Measurements from ENCODE around the gene EN2.

The EN2 gene

DNA sequence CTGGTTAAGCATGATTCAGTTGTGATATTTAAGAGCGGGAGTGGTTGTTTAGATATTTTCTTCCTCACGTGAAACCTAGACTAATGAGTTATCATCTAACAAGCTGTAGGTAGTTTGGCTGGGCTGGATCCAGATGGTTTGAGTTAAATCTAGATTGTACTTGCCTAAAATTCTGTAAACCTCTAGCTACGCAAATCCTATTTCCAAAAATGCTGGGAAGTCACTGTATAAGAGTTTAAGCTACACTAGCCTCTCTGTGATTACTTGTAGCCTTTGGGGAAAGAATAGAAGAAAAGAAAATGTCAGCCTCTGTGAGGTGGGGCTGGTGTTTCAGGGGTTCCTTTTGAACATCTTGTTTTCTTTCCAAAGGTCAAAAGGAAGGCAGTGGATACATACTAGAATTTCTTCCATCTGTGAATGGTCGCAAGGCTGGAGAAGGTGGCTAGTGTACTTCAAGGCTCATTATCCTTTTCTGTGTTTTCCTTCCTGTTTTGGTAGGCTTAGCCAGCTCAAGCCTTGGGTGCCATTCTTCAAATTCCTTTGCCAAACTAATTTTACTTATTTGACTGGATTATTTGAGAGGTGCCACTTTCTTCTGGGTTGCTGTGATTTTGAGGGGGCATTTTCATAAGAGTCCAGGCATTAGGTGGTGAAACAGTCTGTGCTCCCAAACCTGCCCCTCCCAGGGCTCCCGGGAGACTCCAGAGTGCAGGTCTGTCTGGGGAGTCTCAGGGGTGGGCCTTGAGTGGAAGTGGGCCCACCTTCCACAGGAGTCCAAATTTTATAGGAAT lies 5.2 kb upstream of the EN2 start:
- no peak overlapping the region for H3K4me3 ChIP-seq (ENCODE audit: low read length)
- no peak for TF ChIP-seq CTCF (conservative IDR thresholded peaks at IDR 0.05; ENCODE audit: low read length)
- no peak for DNase-seq (ENCODE audit: low read depth)

DNA sequence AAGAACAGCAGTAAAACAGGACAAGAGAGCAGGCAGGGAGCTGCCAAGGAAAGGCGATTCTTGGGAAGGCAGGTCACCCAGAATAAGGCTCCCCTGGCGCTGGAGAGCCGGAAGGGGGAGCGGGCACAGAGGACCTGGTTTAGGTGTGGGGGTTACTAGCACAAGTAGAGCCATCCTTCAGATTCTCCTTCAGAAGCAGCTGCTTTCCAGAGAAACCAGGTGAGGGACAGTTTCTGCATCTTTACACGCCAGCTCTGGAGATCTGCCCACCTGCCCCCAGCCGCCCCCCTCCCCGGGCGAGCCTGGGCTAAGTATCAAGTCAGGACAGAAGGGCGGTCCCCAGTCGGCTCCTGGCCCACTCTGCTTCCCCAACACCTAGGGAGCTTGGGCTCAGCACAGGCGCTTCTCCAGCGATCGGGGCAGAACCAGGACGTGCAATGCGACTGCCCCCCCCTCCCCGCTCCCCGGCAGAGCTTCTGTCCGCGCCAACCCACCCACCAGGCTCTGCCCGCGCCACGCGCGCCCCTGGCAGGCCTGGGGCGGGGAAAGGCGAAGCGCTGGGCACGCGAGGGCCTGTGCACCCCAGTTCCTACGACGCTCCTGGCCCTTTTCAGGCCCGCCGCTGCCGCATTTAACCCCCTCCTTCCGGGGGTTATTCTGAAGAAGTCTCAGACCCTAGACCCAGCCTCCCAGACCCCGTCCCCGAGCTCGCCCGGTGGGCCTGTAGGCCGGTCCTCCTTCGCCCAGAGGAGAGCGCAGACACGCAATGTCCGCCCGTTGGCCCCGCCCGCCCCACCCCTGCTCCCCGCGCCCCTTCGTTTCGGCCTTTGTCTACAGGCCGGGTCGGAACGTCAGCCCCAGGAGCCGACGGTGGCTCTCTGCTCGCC lies 4.4 kb upstream of the EN2 start:
- DNase-seq (ENCODE audit: low read depth) = no peak
- no peak for TF ChIP-seq CTCF (conservative IDR thresholded peaks at IDR 0.05; ENCODE audit: low read length)
- H3K4me3 ChIP-seq (ENCODE audit: low read length) = no peak overlapping the region

DNA sequence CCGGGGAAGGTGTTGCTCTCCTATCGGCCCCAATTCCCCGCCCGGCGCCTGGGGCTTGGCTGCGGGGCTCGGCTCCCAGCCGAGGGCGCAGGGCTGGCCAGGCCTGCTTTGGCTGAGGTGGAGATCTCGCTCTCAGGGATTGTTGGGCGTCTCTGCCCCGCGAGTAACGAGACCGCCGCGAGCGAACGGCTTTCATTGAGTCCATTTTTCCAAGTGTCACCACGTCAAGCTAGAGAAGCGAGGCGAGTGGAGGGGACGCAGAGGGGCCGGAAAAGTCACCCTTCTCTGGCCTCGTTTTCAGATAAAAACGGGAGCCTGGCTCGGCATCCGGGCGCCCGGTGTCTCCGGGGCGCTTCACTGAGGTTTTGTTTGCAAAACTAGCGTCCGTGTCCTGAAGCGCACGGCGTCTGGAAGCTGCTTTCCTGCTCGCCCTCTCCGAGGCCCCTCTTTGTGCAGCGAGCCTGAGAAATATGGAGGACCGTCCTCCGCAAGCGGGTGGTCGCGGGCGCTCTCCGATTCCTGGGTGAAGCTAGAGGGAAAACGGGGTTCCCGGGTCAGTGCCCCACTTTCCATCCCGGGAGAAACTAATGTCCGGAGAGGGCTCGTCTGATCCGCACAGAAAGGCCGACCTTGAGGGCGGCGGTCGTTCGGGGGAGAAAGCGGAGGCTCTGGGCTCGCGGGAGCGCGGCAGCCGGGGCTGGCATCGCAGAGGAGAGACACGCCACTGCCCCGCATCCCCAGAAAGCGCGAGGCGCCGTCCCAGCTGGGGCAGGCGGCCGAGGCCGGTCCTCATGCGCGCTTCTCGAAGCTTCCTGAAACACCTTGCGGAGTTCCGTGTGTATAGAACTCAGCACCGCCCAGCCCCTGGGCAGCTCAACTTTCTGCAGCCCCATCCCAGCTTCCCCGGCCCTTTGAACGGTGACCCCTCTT lies 3.5 kb upstream of the EN2 start:
- TF ChIP-seq CTCF (conservative IDR thresholded peaks at IDR 0.05; ENCODE audit: low read length) = no peak
- H3K4me3 ChIP-seq (ENCODE audit: low read length) = no peak overlapping the region
- DNase-seq (ENCODE audit: low read depth) = no peak

DNA sequence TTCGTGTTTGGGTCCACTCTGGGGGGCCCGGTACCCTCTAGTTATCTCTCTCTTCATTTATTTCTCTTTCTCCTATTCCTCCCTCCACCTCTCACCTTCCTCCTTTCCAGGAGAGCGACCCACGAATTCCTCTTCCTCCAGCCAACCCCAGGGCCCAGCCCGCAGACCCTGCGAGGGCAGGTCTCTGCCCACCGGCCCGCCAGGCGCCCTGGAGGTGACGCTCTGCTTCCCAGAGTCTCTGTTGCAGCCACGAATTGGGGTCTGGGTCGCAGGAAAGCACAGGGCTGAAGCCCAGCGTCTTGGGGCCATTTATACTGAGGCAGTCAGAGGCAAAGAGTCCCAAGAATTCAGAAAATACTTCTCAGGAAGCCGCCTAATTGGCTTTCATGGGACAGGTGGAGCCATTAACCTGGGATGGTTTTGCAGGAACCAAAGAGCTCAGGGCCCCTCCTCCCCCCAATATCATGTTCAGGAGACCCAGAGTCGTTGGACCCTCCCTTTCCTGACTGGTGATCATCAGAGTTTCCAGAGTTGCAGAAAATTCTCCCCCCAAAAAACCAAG lies 2.7 kb upstream of the EN2 start:
- no peak for DNase-seq (ENCODE audit: low read depth)
- H3K4me3 ChIP-seq (ENCODE audit: low read length) = no peak overlapping the region
- TF ChIP-seq CTCF (conservative IDR thresholded peaks at IDR 0.05; ENCODE audit: low read length) = no peak

DNA sequence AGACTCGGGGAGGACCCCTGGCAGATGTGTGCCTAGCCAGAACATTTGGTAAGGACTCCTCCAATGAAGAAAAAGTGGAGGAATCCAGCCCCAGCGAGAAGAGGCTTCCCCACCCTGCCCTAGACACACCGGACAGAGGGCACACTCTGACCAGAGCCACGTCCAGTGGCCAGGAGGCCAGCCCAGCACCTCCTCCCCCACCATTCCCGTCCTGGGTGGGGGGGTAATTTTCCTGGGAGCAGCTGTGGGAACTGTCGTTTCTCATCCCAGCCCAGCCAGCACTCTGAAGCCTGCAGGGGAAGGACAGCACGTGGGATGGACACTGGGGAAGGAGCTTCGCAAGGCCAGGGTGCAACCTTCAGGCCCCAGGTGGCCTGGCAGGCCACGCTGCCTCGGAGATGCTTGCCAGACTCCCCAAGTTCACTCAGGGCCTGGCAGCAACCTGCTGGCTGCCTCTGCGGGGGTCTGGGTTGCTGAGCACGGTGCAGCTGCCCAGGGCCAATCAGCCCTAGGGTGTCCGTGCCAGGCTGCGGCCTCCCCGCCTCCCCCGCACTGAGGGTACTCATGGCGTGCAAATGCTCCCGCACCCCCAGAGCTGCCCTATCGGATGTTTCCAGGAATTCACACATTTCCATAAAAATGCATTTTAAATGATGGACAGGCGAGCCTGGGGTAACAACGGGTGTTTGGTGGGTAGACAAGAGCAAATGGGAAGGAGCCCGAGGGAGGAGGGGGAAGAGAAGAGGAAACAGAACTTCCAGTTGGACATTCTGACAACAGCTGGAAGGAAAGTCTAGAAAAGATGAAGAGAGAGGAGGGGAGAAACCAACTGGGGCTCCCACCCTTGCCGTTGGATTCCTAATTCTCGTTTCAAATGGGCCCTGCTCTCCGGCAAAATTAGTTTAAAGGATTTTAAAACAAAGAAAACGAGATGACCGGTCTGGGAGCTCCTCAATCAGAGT lies 1.9 kb upstream of the EN2 start:
- TF ChIP-seq CTCF (conservative IDR thresholded peaks at IDR 0.05; ENCODE audit: low read length) = no peak
- H3K4me3 ChIP-seq (ENCODE audit: low read length) = no peak overlapping the region
- no peak for DNase-seq (ENCODE audit: low read depth)
